Neural cell (in vitro differentiated cells): Measurements from ENCODE around the gene NEDD9. TPM values are rescaled to one million over a fixed set of nuclear protein-coding genes. Genes with fewer than 3 reads are reported as not detected.

Experiments used
- H2AFZ ChIP-seq: fragments of 200-600, 300-800 bp; sonication (generic), shearing (Covaris generic); 2 replicates; pipeline ENCODE4 v1.6.0; 2014; ENCODE audit warnings: low read depth, mild to moderate bottlenecking, antibody characterized with exemption, low read length, moderate library complexity
- H3F3A ChIP-seq: fragments of 200-600 bp; shearing (Covaris generic); 2 replicates; pipeline ENCODE4 v1.6.1; 2016; ENCODE audit warnings: mild to moderate bottlenecking, moderate library complexity, mixed read lengths, antibody characterized with exemption, low read length; ENCODE audit not compliant: insufficient read depth, poor library complexity, severe bottlenecking
- H3K27ac ChIP-seq: fragments of 200-600, 300-800 bp; sonication (generic), shearing (Covaris generic); 2 replicates; pipeline ENCODE4 v1.5.1; 2014; ENCODE audit warnings: mild to moderate bottlenecking, low read length, moderate library complexity
- H3K27me3 ChIP-seq: fragments of 300-800, 200-600 bp; sonication (generic), shearing (Covaris generic); 2 replicates; pipeline ENCODE4 v1.6.0; 2014; ENCODE audit warnings: mild to moderate bottlenecking, low read depth, low read length, moderate library complexity; ENCODE audit not compliant: insufficient read depth
- H3K36me3 ChIP-seq: fragments of 300-800, 200-600 bp; sonication (generic), shearing (Covaris generic); 2 replicates; pipeline ENCODE4 v1.5.1; 2014; ENCODE audit warnings: mild to moderate bottlenecking, antibody characterized with exemption, low read length, moderate library complexity; ENCODE audit not compliant: insufficient read depth
- H3K4me2 ChIP-seq: fragments of 300-800, 200-600 bp; sonication (generic), shearing (Covaris generic); 2 replicates; pipeline ENCODE4 v1.6.0; 2014; ENCODE audit warnings: mild to moderate bottlenecking, low read length
- H3K4me3 ChIP-seq: fragments of 300-800, 200-600 bp; sonication (generic), shearing (Covaris generic); 2 replicates; pipeline ENCODE4 v1.5.1; 2014; ENCODE audit warnings: mild to moderate bottlenecking, low read length, moderate library complexity
- H3K79me2 ChIP-seq: fragments of 200-600 bp; shearing (Covaris generic); replicated peaks from 2 replicates; pipeline ENCODE4 v1.6.0; 2014; ENCODE audit warnings: mild to moderate bottlenecking, low read length, moderate library complexity; ENCODE audit not compliant: insufficient read depth
- H3K9ac ChIP-seq: fragments of 300-800, 200-600 bp; sonication (generic), shearing (Covaris generic); 2 replicates; pipeline ENCODE4 v1.6.1; 2016; ENCODE audit warnings: mild to moderate bottlenecking, low read length, mixed read lengths
- H3K9me2 ChIP-seq: fragments of 200-600 bp; shearing (Covaris generic); 2 replicates; pipeline ENCODE4 v1.6.1; 2016; ENCODE audit warnings: mild to moderate bottlenecking, low read length, mixed read lengths; ENCODE audit not compliant: insufficient read depth
- H3K9me3 ChIP-seq: fragments of 200-600, 300-800 bp; sonication (generic), shearing (Covaris generic); 2 replicates; pipeline ENCODE4 v1.6.1; 2016; ENCODE audit warnings: mild to moderate bottlenecking, mixed run types, low read length, moderate library complexity, mixed read lengths
- H4K20me1 ChIP-seq: fragments of 200-600 bp; shearing (Covaris generic); 2 replicates; pipeline ENCODE4 v1.6.1; 2016; ENCODE audit warnings: mild to moderate bottlenecking, mixed run types; ENCODE audit not compliant: insufficient read depth
- CTCF ChIP-seq: fragments of 450-650 bp; IDR thresholded peaks from 2 replicates; pipeline ENCODE4 v1.5.1; 2014; ENCODE audit warnings: antibody characterized with exemption, mild to moderate bottlenecking, moderate library complexity; ENCODE audit not compliant: poor library complexity, severe bottlenecking
- EP300 ChIP-seq: fragments of 450-650 bp; conservative IDR thresholded peaks from 2 replicates; pipeline ENCODE4 v1.6.1; 2014; ENCODE audit warnings: antibody characterized with exemption, mild to moderate bottlenecking, moderate library complexity; ENCODE audit not compliant: poor library complexity, severe bottlenecking
- EZH2 ChIP-seq: fragments of 200-600, 300-800 bp; shearing (Covaris generic), sonication (generic); IDR thresholded peaks from 2 replicates; pipeline ENCODE4 v1.6.1; 2014; ENCODE audit warnings: antibody characterized with exemption, low read length, borderline replicate concordance, mild to moderate bottlenecking; ENCODE audit not compliant: insufficient read depth, poor library complexity, severe bottlenecking
- MXI1 ChIP-seq: fragments of 450-650 bp; conservative IDR thresholded peaks from 2 replicates; pipeline ENCODE4 v1.6.1; 2014; ENCODE audit warnings: antibody characterized with exemption, mild to moderate bottlenecking; ENCODE audit not compliant: poor library complexity, severe bottlenecking
- POLR2AphosphoS5 ChIP-seq: IDR thresholded peaks from 2 replicates; pipeline ENCODE4 v1.6.1; 2012
- RAD21 ChIP-seq: fragments of 450-650 bp; conservative IDR thresholded peaks from 2 replicates; pipeline ENCODE4 v1.6.1; 2014; ENCODE audit warnings: antibody characterized with exemption, mild to moderate bottlenecking, moderate library complexity
- REST ChIP-seq: IDR thresholded peaks from 2 replicates; pipeline ENCODE4 v1.6.1; 2012; ENCODE audit warnings: borderline replicate concordance
- SMC3 ChIP-seq: fragments of 450-650 bp; conservative IDR thresholded peaks from 2 replicates; pipeline ENCODE4 v1.6.1; 2014; ENCODE audit warnings: antibody characterized with exemption, mild to moderate bottlenecking, moderate library complexity; ENCODE audit not compliant: poor library complexity
- polyA plus RNA-seq: library from polyadenylated mRNA; depleted of rRNA; stranded (reverse); fragments of >200 nt; gene quantifications from 2 replicates; pipeline ENCODE4 v1.2.3, GENCODE V29; 2014

The NEDD9 gene
- polyA plus RNA-seq, 1 donor from 2014 or later: 0.11 TPM

GRCh38 chr6:11241793-11242201 is 9.3 kb upstream of the NEDD9 start:
- no peaks in the 10 kb centered on the region for H3K27me3 ChIP-seq
- no peaks in the 10 kb centered on the region for H3F3A ChIP-seq
- H3K4me3 ChIP-seq: no peak overlapping the region
- no peaks in the 10 kb centered on the region for H3K9me3 ChIP-seq
- H3K36me3 ChIP-seq: no peaks in the 10 kb centered on the region
- H2AFZ ChIP-seq: no peak overlapping the region
- TF ChIP-seq POLR2AphosphoS5 (no peak), SMC3 (no peak), EZH2 (no peak), CTCF (no peak), RAD21 (no peak), EP300 (no peak), REST (no peak), MXI1 (no peak)
- no peaks in the 10 kb centered on the region for H3K79me2 ChIP-seq
- no peak overlapping the region for H3K27ac ChIP-seq
- H3K9me2 ChIP-seq: no peaks in the 10 kb centered on the region
- no peak overlapping the region for H3K9ac ChIP-seq
- no peaks in the 10 kb centered on the region for H4K20me1 ChIP-seq
- no peak overlapping the region for H3K4me2 ChIP-seq

- no peak for TF ChIP-seq REST
- Histone ChIP-seq H3F3A (no peaks in the 10 kb centered on the region), H3K9ac (no peak overlapping the region), H3K9me3 (no peaks in the 10 kb centered on the region), H3K27me3 (no peaks in the 10 kb centered on the region), H2AFZ (no peak overlapping the region), H3K36me3 (no peaks in the 10 kb centered on the region), H3K79me2 (no peaks in the 10 kb centered on the region), H3K4me2 (no peak overlapping the region), H3K4me3 (no peak overlapping the region), H3K27ac (no peak overlapping the region), H4K20me1 (no peaks in the 10 kb centered on the region), H3K9me2 (no peaks in the 10 kb centered on the region)
These were observed 8.8 kb upstream of the NEDD9 start for GRCh38 chr6:11241154-11241792.
